Heart left ventricle (tissue), 16 donors: ENCODE data around the gene LARP4B. TPM values are rescaled to one million over a fixed set of nuclear protein-coding genes. Genes with fewer than 3 reads are reported as not detected.

Experiments
- ATAC-seq, 4 donors: fragments of 200-7000 bp; cut with Tn5 transposase; one replicate each; pipeline ENCODE4 v1.9.1; 2020 to 2022; ENCODE audit warnings: moderate library complexity in 4 of 4, mild to moderate bottlenecking in 3 of 4, moderate number of reproducible peaks in 1 of 4
- DNase-seq, 5 donors: peaks; one replicate each; pipeline ENCODE4 v3.0.0-alpha.2; 2020
- H3K27ac ChIP-seq, 12 donors: fragments of 200-600 bp; sonication (generic) in 4 of 12; one replicate each; pipeline versions ENCODE4 v1.5.0 to v1.8.0; 2016 to 2022; ENCODE audit warnings: mild to moderate bottlenecking in 2 of 12
- H3K27me3 ChIP-seq, 9 donors: fragments of 200-600 bp; sonication (generic) in 2 of 9; one replicate each; pipeline versions ENCODE4 v1.5.1 to v1.8.0; 2016 to 2022; ENCODE audit warnings: mild to moderate bottlenecking in 3 of 9
- H3K36me3 ChIP-seq, 9 donors: fragments of 200-600 bp; sonication (generic) in 2 of 9; one replicate each; pipeline versions ENCODE4 v1.5.0 to v1.8.0; 2018 to 2022; ENCODE audit warnings: mild to moderate bottlenecking in 2 of 9
- H3K4me1 ChIP-seq, 12 donors: fragments of 200-600 bp; sonication (generic) in 4 of 12; one replicate each; pipeline versions ENCODE4 v1.5.0 to v1.8.0; 2016 to 2022; ENCODE audit warnings: mild to moderate bottlenecking in 3 of 12
- H3K4me3 ChIP-seq, 12 donors: fragments of 200-600 bp; sonication (generic) in 4 of 12; one replicate each; pipeline versions ENCODE4 v1.5.0 to v1.8.0; 2017 to 2022; ENCODE audit warnings: mild to moderate bottlenecking in 9 of 12, moderate library complexity in 4 of 12
- H3K9me3 ChIP-seq, 12 donors: fragments of 200-600 bp; sonication (generic) in 4 of 12; one replicate each; pipeline versions ENCODE4 v1.5.0 to v1.8.0; 2016 to 2022; ENCODE audit warnings: mild to moderate bottlenecking in 1 of 12
- CTCF ChIP-seq, 12 donors: fragments of 200-600 bp; sonication (generic) in 4 of 12; IDR thresholded peaks; one replicate each; pipeline versions ENCODE4 v1.5.0 to v1.8.0; 2018 to 2022; ENCODE audit warnings: antibody characterized with exemption in 12 of 12, mild to moderate bottlenecking in 5 of 12
- POLR2A ChIP-seq, 2 donors: fragments of 450-650 bp; IDR thresholded peaks; one replicate each; pipeline ENCODE4 v1.6.1; 2017; ENCODE audit warnings: antibody characterized with exemption in 2 of 2, mild to moderate bottlenecking in 2 of 2, moderate library complexity in 2 of 2
- WGBS, 4 donors: extraction: QIAGEN DNeasy Blood & Tissue Kit in 2 of 4; methylation state at CpG; one replicate each; pipeline versions ENCODE4 v1.1.5 to v1.1.7; 2013 to 2018; 5-methylcytosine and 5-hydroxymethylcytosine counted together
- intact Hi-C, 10 donors: fragments of 100-400 bp; cut with DNase I; formaldehyde crosslinking; loops; one replicate each; pipeline versions ENCODE4 v1.11.1 to v1.14.2; 2022
- polyA plus RNA-seq, 2 donors: library from polyadenylated mRNA; stranded (reverse); fragments of 200-250 nt; gene quantifications; one replicate each; pipeline ENCODE4 v1.2.3, GENCODE V29; 2013
- total RNA-seq, 9 donors: library from RNA; depleted of rRNA in 2 of 9; stranded (reverse); fragments of >200 nt in 2 of 9; fragmentation: NEBNext Ultra II Directional in 3 of 9; extraction: Animal tissue kit (Norgen Biotek cat#: 25700) in 3 of 9; gene quantifications; one replicate each; pipeline versions ENCODE4 v1.1.0 to v1.2.4, GENCODE V29; 2016 to 2023
- donor health status: ischemic (EF 13 %, LVEDD 7.1; RV severe dilation, severe dysfunction).
- donor health status: healthy with polysubstance abuse.
- donor health status: DM: no; HTN: yes; CAD: no.
- donor health status: DM: no; HTN: no; CAD: no.
- donor health status: ischemic (EF 25% LVEDD 6.9; RV normal size, moderate dysfunction).
- donor health status: ischemic (EF 25% LVEDD 5.7; RV mildly dilated, moderate dysfunction).
- donor health status: healthy.
- donor health status: DM: yes; HTN: yes; CAD: no.
- donor health status: ischemic (EF 35%, LVEDD 5.7; RV mildly dilated, moderate dysfunction).
- donor health status: nonischemic (EF 11% LVEDD 7.7; RV severe dilation, severe dysfunction).
- donor health status: DM: yes; HTN: yes; CAD: no.
- donor health status: PGD.
- donor health status: ischemic (EF 29% LVEDD 5.4; RV normal size, mild dysfunction).
- donor health status: nonischemic (EF 23%, LVEDD 6.1; RV moderate dilation, normal function).

The LARP4B gene
- total and polyA plus RNA-seq, 11 donors = 20.1 to 81.1 (median 63.0) TPM

DNA sequence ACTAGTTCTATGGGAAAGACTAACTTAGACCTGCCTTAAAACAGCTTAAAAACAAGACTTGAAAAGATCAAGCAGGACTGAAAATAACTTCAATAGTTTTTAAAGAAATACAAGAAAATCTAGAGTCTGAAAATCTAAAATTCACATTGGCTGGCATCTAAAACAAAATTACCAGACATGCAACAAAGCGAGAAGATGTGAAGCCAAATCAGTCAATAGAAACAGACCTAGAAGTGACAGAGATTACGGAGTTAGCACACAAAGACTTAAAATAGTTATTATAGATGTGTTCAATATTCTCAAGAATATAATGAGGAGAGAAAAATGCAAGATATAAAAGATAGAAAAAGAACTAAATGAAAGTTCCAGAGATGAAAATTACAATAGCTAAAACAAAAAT, 163.7 kb downstream of the LARP4B start:
- Histone ChIP-seq H3K4me3 (no peak overlapping the region), H3K9me3 (peaks cover 0 to 37% (median 9%) of the 10 kb centered on the region in 12 donors), H3K4me1 (no peaks in the 10 kb centered on the region), H3K36me3 (no peaks in the 10 kb centered on the region), H3K27ac (no peak overlapping the region), H3K27me3 (no peaks in the 10 kb centered on the region)
- no peak for ATAC-seq
- WGBS, 4 donors = 87 to 95% (median 90%) methylated on average over 2 of the region's 2 CpGs
- no peak for DNase-seq
- no peak for TF ChIP-seq CTCF (IDR thresholded peaks at IDR 0.05)
- no peak for TF ChIP-seq POLR2A (IDR thresholded peaks at IDR 0.05)
- intact Hi-C loops = loop anchor here in 1 of 10 donors (5.0 kb wide), 1 partner anchor 55 kb away; no protein-coding TSS in a partner anchor

DNA sequence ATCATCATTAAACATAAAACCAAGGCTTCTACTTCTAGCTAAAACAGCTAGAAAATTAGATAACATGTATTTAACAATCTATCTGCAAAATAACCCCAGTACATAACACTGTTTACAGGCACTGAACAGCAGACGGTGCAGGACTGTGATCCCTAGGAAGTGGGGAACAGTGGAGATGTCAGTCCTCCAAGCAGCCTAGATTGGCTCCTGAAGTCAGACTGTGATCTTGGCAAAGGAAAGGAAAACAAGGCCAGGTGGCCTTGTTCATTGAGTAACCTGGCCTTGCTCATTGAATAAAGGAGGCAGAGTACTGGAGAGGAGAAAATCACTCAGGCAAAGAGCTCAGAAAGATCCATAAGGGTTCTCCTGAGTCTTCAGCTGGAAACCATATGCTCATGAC, 164.3 kb downstream of the LARP4B start:
- Histone ChIP-seq H3K4me3 (no peak overlapping the region), H3K4me1 (no peaks in the 10 kb centered on the region), H3K27me3 (no peaks in the 10 kb centered on the region), H3K9me3 (peaks cover 0 to 42% (median 11%) of the 10 kb centered on the region in 12 donors), H3K27ac (no peak overlapping the region), H3K36me3 (no peaks in the 10 kb centered on the region)
- TF ChIP-seq POLR2A (IDR thresholded peaks at IDR 0.05) = no peak
- TF ChIP-seq CTCF (IDR thresholded peaks at IDR 0.05) = no peak
- ATAC-seq (no peak), DNase-seq (no peak)
- intact Hi-C loops = loop anchor here in 1 of 10 donors (5.0 kb wide), 1 partner anchor 55 kb away; no protein-coding TSS in a partner anchor
- WGBS, 4 donors = 71 to 86% (median 80%) methylated on average over 1 of the region's 1 CpG

DNA sequence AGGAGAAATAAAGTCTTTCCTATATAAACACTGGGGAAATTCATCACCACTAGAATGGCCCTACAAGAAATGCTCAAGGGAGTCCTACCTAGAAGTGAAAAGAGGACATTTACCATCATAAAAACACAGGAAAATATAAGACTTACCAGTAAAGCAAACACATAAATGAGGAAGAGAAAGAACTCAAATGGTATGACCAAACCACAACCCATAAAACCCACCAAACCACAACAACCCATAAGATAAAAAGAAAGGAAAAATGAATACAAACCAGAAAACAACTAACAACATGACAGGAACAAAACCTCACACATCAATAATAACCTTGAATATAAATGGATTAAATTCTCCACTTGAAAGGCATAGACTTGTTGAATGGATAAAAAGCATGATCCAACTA, 170.1 kb downstream of the LARP4B start:
- Histone ChIP-seq H3K4me1 (no peaks in the 10 kb centered on the region), H3K36me3 (no peaks in the 10 kb centered on the region), H3K27me3 (no peaks in the 10 kb centered on the region), H3K27ac (no peak overlapping the region), H3K9me3 (peaks cover 0 to 41% (median 23%) of the 10 kb centered on the region in 12 donors), H3K4me3 (no peak overlapping the region)
- intact Hi-C loops = no loop called here
- DNase-seq (no peak), ATAC-seq (no peak)
- TF ChIP-seq CTCF (IDR thresholded peaks at IDR 0.05) = no peak
- no peak for TF ChIP-seq POLR2A (IDR thresholded peaks at IDR 0.05)

GRCh38 chr10:760622-761021, 170.9 kb downstream of the LARP4B start:
- intact Hi-C loops = no loop called here
- ATAC-seq = no peak
- Histone ChIP-seq H3K36me3 (no peaks in the 10 kb centered on the region), H3K4me3 (no peak overlapping the region), H3K27ac (no peak overlapping the region), H3K27me3 (no peaks in the 10 kb centered on the region), H3K4me1 (no peaks in the 10 kb centered on the region), H3K9me3 (peaks cover 0 to 47% (median 23%) of the 10 kb centered on the region in 12 donors)
- no peak for DNase-seq
- WGBS, 4 donors = 84 to 88% (median 85%) methylated on average over 2 of the region's 2 CpGs
- TF ChIP-seq POLR2A (IDR thresholded peaks at IDR 0.05) = no peak
- TF ChIP-seq CTCF (IDR thresholded peaks at IDR 0.05) = no peak
